ENCODE results near the gene NR3C1.

The NR3C1 gene

GRCh38 chr5:143362664-143363227 lies 40.7 kb downstream of the NR3C1 start:
- no peak for DNase-seq (ENCODE audit: low read depth, low spot score)

- no peak for DNase-seq (ENCODE audit: low read depth, low spot score)
These were observed 42.0 kb downstream of the NR3C1 start for GRCh38 chr5:143361438-143361837.

GRCh38 chr5:143360755-143361154 lies 42.7 kb downstream of the NR3C1 start:
- no peak for DNase-seq (ENCODE audit: low read depth, low spot score)

DNA sequence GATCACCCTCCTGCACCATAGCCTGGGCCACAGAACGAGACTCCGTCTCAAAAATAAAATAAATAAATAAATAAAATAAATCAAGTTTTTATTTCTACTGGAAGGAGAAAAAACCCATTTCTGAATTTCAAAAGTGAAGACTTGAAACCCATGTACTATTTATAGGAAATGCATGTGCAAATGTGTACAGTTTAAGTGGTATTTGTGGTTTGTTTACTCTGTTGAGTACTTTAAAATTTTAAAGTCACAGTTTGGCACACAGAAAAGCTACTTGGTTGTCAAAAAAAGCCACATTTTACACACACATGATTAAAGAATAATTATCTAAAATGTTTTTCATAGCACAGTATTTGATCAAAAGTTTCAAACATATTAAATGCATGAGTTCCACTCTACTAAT lies 43.6 kb downstream of the NR3C1 start:
- no peak for DNase-seq (ENCODE audit: low read depth, low spot score)

- DNase-seq (ENCODE audit: low read depth, low spot score) = no peak
These were observed 46.5 kb downstream of the NR3C1 start for GRCh38 chr5:143356855-143357583.

DNA sequence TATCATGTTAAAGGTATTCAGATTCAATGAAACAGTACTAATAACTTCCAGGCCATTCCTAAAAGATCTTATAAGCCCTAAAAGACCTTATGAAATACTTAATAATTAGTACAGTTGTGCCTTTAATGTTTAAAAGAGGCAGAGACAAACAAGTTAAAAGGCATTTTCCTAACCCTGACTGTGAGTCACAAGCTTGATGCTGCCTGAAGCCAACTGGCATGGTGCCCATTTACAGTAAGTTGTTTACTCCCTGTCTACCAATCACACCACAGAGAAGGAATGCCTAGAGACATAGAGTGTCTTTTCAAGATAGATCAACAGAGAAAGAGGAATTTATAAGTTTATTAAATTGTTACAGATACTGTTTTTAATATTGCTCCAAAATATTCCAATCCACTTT lies 47.8 kb downstream of the NR3C1 start:
- DNase-seq (ENCODE audit: low read depth, low spot score) = no peak

- no peak for DNase-seq (ENCODE audit: low read depth, low spot score)
These were observed 49.5 kb downstream of the NR3C1 start for GRCh38 chr5:143354025-143354424.

DNA sequence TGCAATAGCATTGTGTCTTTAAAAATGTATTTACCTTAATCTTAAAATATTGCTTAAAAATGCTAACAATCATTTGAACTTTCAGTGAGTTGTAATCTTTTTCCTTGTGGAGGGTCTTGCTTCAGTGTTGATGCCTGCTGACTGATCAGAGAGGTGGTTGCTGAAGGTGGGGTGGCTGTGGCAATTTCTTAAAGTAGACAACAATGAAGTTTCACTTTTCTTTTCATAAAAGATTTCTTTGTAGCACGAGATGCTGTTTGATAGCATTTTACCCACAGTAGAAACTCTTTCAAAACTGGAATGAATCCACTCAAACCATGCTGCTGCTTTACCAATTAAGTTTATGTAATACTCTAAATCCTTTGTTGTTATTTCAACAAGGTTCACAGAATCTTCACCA lies 50.8 kb downstream of the NR3C1 start:
- no peak for DNase-seq (ENCODE audit: low read depth, low spot score)

DNA sequence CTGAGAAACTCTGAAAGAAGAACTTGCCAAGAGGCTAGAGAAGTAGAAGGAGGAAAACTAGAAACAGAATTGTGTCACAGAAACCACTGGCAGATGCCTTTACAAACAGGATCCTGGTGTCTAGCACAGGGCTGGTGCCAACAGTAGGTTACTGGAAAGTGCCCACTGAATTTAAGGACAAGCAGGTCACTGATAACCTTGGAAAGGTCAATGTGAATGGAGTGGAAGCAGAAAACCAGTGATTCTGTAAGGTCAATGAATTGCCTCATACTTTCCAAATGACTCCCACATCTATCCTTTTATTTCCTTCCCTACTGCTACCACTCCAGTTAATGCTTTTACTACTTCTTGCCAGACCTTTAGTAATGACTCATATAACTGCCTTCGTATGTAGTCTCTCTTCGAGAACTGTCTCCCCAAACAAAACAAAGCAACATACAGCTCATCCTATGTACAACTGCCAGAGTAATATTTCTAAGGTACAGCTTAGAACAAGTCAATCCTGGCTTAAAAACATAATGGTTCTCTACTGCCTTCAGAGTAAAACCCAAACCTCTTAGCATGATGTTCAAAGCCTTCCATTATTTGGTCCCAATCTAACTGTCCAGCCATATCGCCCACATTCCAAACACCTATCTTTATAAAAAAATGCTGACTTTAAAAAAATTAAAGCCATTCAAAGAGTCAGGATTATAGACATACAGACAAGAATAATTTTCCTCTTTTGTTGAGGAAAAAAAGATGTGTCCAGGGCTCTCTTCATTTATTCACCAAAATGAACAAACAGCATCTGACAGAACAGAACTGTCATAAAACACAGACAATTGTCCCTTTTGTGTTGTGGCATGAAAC lies 52.5 kb downstream of the NR3C1 start:
- DNase-seq (ENCODE audit: low read depth, low spot score) = no peak

GRCh38 chr5:143350341-143350740 lies 53.1 kb downstream of the NR3C1 start:
- DNase-seq (ENCODE audit: low read depth, low spot score) = no peak

GRCh38 chr5:143349177-143349576 lies 54.3 kb downstream of the NR3C1 start:
- no peak for DNase-seq (ENCODE audit: low read depth, low spot score)

DNA sequence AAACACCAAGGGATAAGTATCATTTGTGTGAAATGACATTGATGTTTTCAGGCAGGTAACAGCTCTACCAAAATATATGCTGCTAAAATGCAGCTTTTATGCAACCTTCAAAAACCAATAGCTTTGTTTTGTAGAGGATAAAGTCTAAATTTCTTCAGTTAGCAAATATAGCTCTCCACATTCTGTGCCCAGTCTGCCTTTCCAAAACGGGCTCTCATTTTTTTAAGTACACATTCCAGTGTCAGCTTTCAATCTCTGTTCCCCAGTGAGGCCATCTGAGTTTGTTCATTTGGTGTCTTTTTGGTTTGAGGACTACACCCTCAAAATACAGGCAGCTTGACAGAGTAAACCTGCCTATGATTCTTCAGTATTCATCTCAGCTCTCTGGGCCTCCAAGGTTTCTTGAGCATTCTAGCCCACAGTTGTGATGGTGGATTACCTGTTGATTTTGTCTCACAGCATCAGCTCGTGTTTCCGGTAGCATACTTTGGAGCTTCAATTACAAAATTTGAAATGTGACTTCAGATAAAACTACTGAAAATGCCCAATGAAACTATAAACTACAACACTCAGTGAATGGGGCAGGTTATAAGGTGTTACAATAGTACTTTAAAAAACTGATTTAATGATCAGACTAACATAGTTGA lies 55.7 kb downstream of the NR3C1 start:
- no peak for DNase-seq (ENCODE audit: low read depth, low spot score)

DNA sequence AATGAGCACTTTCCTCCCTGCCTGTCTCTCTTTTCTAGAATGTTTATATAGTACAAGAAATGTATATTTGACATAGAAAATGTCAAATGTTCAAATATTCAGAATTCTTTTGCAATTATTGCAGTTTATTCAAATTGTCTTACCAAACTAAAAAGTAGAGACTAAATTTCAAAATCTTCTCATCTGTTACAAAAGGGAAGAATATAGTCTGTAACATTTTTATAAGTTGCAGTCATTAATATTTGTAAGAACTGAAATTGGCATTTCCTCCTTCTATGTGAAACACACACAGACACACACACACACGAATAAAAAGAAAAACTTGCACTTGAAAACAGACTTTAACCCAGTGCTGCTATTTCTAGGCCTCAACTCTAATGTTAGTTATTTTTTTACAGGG lies 56.4 kb downstream of the NR3C1 start:
- DNase-seq (ENCODE audit: low read depth, low spot score) = no peak

- DNase-seq (ENCODE audit: low read depth, low spot score) = no peak
These were observed 57.6 kb downstream of the NR3C1 start for GRCh38 chr5:143345671-143346440.

DNA sequence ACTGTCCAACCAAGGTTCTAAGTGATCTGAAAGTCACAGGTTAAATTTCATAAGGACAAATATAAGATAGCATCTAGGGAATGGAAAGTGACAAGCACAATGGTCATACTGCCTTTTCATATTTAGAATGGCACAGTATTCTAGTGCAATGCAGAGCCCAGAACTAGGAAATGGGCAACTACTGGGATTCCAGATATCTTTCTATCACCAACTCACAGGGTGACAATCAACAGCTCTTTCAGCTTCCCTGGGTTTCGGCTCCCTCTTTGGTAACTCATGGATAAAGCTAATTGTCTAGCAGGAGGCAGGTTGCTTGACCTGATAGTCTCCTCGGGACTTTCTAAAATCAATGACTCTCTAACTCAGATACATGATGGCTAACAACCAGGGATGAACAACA lies 60.4 kb downstream of the NR3C1 start:
- DNase-seq (ENCODE audit: low read depth, low spot score) = no peak

DNA sequence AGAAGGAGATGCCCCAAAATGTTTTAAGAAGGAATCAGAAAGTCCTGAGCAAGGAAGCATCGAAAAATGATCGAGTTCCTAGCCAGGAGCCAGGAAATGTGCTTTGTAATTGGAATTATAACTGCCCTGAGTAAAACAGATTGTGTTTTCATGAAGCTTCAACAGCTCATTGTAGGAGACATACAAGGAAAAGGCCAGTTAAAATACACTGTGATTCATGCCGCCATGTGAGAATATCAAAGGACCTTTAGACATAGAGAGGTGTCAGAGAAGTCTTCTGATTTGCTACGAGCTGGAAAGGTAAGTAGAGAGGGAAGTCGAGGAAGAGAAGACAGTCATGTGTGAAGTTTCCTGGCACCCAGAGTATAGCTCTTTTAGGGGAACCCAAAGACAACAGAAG lies 60.9 kb downstream of the NR3C1 start:
- no peak for DNase-seq (ENCODE audit: low read depth, low spot score)

GRCh38 chr5:143341807-143342570 lies 61.5 kb downstream of the NR3C1 start:
- DNase-seq (ENCODE audit: low read depth, low spot score) = no peak

DNA sequence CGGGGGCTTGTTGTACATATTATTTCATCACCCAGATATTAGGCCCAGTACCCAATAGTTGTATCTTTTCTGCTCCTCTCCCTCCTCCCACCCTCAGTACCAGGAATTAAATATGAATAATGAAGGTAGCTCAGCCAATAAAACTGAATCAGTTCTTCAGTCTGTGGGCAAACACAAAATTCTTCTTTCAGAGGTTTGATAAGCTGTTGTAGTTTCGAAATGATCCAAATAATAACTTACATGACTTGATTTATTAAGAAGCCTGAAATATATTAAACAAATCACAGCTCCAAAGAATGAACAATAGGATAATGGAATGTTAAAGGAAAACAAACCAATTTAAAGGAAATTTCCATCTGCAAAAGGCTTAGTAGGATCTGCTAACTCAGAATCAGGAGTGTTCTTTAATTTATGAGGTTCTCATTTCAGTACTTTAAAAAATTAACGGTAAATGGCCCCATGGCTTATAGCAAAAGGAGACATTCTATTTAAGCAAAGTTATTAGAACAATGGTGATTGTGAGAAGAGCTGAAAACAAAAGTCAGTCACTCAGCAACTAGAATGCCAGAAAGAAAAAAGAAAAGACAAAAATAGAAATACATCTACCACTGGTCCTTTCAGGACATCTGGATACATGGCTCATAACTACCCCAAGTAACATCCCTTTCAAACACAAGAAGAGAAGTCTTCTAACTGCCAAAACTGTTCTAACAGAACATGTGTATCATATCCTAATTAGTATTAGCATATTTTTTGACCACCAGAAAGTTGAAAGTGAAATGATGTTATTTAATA lies 62.4 kb downstream of the NR3C1 start:
- no peak for DNase-seq (ENCODE audit: low read depth, low spot score)

- no peak for DNase-seq (ENCODE audit: low read depth, low spot score)
These were observed 64.7 kb downstream of the NR3C1 start for GRCh38 chr5:143338658-143339366.
